IPS-NIHi7 (cell line): ENCODE results near the gene GOLGA8B.
"Not testable (repeated sequence)": the region's sequence is repeated elsewhere in the genome, so short reads cannot be mapped to it uniquely, and the experiment has no call there.

Source experiments
- DNase-seq: peaks from one replicate; pipeline ENCODE4 v3.0.0; 2012; ENCODE audit warnings: mixed read lengths; ENCODE audit errors: extremely low spot score

The GOLGA8B gene

DNA sequence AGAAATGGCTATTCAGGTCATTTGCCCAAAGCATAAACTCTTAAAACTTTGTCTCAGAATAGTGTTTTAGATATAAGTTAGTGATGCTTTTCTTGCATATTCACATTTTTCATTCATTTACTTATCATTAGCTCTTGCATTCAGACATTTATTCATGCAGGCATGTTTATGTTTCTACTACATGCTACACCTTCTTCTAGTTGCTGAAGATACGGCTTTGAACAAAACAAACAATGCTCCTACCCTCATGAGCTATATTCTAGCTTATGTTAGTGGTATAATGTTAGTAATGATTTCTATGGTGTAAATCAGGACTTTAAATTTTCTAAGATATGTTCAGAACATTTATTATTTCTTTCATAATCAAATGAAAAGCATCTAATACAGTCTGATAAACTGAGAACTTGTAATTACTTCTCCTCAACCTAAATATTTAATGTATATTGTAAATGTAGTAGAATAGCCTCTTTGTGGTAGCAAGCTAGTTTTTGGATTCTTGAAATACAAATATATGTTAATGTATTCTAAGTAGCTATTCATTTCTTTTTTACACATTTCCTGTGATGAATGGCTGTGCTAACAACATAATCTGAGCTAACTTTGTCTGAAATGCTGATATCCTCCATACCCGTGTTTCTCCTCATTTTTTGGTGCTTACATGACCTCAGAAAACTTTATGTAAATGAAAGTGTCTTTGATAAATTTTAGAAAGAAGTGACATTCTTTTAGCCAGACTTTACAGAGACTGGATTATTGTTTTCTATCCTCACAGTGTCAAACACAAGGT lies 15.5 kb upstream of the GOLGA8B start:
- DNase-seq = no peak

DNA sequence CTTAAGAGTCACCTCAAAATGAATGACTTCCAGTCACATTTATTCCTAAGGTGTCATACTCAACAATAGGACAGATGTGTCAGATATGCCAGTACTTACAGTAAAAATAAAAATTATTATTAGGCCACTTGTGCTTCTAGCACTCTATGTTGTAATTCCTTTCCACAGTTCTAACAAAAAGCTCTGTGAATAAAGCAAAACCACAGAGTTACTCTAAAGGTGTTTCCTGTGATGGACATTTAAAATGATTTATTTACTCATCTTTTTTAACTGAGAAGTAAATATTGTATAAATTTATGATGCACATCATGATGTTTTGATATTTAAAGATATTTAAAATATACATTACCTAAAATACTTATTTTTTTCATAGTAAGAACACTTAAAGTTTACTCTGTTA lies 13.9 kb upstream of the GOLGA8B start:
- no peak for DNase-seq

DNA sequence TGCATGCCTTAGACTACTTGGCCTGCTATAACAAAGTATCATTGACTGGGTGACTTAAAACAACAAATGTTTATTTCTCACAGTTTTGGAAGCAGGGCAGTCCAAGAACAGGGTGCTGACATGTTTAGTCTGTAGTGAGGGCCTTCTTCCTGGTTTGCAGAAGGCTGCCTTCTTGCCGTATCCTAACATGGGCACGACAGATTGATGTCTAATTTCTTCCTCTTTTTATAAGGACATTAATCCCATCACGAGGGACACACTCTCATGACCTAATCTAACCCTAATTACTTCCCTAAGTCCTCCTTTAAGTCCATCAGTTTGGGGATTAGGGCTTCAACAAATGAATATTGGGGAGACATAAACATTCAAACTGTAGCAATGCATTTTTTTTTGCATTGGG lies 10.9 kb upstream of the GOLGA8B start:
- no peak for DNase-seq

DNA sequence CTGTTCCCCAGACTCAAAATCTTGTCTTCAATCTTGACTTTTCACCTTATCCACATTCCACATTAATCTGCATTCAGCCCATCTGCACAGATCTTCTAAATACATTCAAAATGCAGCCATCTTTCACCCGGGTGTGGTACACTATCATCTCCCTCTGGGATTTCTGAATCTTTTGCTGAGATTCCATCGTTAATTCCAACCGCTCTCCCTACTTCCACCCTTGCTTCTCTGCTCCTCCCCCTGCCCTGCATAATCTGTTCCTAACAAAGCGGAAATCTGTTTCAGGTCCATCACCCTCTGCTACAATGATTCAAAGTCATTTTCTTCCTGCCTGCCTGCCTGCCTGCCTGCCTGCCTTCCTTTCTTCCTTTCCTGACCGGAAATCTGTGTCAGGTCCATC lies 7.9 kb upstream of the GOLGA8B start:
- no peak for DNase-seq

DNA sequence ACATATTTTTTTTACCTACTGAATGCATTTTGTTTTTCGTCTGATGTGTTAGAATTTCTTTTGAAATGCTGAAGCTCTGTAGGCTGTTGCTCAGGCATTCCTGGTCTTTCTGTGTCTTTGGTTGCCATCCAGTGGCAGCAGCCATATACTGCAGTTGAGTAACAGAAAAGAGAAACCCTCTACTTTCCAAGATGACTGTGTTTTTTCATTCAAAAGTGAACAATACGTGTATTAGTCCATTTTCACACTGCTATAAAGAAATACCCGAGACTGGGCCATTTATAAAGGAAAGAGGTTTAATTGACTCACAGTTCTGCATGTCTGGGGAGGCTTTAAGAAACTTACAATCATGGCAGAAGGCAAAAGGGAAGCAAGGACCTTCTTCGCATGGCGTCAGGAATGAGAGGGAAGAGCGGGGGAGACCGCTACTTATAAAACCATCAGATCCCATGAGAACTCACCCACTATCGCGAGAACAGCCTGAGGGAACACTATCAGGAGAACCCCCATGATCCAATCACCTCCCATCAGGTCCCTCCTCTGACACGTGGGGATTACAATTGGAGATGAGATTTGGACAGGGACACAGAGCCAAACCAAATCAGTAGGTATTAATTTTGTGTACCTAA lies 4.7 kb upstream of the GOLGA8B start:
- DNase-seq = peak; percentile 58

DNA sequence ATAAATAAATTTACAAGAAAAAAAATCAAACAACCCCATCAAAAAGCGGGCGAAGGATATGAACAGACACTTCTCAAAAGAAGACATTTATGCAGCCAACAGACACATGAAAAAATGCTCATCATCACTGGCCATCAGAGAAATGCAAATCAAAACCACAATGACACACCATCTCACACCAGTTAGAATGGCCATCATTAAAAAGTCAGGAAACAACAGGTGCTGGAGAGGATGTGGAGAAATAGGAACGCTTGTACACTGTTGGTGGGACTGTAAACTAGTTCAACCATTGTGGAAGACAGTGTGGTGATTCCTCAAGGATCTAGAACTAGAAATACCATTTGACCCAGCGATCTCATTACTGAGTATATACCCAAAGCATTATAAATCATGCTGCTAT lies 2.5 kb upstream of the GOLGA8B start:
- DNase-seq = not testable (repeated sequence)

DNA sequence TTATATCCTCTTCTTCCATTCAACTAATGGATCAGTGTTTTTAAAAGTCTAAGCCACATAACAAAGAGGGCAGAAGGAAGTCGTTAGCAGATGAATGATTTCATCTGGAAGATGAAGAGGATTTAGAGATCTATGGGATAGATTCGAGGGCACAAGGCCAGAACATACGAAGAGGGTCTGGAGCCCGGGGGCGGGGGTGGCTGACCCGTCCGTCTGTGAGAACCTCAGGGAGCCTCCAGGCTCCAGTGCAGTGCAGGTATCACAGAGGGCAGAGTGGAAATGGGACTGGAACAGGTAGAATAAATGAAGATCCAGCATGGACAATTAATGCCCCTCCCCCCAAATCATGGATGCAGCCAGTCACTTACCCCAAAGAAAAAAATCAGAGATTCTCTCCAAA lies 1.5 kb upstream of the GOLGA8B start:
- DNase-seq = no peak

DNA sequence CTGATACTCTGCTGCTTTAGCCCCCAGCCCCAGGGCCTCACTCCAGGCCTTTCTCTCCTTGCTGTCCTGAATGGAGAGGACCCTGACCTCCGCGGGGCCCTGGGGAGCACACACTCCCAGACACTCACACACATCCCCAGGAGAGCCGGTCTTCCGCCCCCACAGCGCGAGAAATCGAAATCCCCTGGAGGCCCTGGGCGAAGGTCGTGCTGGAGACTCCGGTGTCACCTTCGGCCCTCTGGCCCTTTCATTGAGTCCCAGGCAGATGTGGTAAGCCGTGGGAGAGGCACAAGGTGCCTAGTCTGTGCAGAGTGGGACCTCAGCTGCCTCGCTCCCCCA lies 848 bp upstream of the GOLGA8B start:
- no peak for DNase-seq

DNA sequence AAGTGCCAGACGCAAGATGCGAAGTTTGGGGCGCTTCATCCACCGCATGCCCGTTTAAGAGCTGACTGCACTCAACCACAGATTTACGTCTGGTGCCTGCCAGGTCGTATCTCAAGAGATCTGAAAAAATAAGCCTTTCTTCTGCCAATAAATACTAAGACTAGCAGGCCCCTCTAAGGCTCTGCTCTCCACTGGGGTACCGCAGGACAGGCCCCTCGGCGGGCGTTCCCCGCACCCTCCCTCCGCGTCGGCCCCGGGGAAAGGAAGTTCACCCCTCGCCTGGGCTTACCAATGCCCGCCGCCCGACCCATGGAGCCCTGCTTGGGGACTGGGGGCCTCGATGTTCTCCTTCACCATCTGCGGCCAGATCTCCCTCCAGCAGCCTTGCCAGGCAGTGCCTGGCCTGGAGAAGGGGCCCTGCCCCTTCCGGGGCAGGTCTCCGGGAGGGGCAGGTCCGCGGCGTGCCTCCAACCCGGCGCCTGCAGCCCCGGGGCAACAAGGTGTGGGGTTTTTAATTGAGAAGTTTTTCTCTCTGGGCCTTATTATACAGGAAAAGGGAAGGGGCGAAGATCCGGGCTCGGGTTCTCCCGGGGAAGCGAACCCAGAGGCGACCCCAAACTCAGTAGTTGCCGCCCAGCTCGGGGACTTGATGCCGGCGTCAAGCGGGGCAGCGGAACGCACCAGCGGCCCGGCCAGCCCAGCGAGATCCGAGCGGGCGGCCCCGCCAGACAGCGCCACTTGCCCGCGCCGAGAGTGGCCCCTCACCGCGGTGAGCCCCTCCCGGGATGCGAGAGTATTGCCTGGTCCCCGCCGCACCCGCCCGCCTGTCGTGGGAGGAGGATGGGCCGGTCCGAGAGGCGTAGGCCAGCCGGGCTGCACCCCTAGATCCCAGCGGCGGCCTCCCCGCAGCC lies 735 bp downstream of the GOLGA8B start:
- peak; percentile 41 for DNase-seq

DNA sequence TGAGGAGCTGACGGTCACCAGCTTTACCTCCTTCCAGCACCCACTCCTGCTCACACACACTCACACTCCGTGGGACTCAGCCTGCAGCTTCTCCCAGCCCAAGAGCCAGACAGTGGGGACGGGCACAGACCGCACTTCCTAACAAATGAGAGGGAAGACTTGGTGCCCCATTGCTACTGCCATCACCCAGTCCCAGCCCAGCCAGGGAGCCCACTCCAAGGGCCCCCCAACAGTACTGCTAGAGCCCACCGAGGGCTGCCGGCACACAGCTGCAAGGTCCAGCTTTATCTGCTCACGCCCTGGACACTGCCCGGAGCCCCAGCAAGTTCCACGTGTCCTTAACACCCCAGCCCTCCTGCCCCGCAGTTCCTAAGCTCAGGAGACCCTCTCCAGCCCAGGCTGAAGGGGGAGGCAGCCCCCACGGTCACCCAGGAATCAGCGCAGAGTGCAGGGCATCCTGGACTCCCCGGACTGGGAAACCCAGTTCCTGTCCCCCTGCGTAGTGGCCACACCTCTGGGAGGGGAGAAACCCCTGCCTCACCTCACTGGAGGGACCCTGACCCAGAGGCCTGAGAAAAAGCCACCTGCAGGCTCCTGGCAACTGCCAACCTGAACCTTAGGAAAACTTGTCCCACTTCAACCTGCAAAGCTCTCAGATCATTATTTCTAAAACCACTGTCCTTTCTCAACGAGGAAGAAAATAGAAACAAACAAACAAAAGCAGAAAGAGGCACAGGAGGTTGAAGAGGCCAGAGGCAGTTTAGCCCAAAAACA lies 1.6 kb downstream of the GOLGA8B start:
- DNase-seq = not testable (repeated sequence)

DNA sequence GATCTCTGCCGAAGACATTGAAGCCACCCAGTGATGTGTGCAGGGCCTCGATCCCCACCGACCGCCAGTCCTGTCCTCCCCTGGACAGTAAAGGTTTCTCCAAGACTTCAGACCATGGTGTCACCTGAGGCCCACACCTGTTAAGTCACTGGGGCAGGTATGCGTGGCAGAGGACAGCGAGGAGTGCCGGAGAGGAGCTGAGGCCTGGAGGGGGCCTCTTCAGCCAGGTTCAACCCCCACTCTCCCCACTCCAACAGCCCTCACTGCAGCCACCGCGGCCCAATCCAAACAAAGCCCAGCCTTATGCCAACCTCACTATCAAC lies 2.4 kb downstream of the GOLGA8B start:
- no peak for DNase-seq

DNA sequence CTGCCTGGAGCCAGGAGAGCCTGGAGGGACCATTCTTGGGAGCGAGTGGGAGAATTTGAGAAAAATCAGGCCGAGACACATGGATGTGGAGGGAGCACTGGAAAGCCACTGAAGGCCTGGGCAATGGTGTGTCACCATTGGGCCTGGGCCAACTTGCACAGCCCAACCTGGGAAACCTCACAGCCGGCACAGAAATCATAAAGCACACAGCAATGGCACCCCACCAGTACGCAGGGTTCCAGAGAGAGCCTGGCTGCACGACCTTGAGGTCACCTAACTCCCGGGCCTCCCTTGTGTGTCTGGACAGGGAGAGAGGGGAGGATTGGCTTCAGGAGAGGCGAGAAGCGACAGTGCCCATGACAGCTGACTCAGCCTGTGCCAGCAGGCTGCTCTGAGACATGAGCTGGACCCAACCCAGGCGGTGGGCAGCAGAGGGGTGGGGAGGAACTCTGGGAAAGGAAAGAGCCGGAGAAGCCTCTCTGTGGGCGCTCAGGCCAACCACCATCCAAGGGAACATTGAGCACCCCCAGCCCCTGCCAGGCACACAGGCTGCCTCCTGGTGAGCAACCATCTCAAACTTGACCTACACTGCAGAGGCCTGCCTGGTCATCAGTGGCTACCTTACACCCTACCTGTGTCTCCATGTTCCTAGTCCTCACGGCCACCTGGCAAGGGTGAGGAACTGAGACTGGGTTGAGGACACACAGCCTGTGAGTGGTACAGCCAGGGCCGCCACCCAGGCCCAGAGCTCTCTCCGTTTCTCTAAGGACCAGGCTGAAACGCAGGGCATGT lies 3.0 kb downstream of the GOLGA8B start:
- DNase-seq = not testable (repeated sequence)

DNA sequence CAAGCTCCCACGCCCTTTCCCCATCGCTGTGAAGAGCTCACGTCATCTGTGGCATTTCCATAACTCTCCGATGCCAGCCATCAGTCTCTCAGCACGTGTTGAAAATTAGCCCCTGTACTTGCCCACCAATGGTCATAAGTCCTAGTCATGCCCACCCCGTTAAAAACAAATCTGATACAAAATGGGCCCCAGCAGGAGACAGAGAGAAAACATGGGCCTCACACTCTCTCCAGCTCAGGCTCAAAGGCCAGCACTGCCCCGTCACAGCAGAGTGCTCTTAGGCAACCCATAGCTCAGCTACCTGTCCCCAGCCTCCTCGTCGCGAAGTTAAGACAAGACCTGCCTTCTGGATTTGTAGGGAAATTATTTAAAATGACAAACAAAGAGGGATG lies 5.2 kb downstream of the GOLGA8B start:
- no peak for DNase-seq

DNA sequence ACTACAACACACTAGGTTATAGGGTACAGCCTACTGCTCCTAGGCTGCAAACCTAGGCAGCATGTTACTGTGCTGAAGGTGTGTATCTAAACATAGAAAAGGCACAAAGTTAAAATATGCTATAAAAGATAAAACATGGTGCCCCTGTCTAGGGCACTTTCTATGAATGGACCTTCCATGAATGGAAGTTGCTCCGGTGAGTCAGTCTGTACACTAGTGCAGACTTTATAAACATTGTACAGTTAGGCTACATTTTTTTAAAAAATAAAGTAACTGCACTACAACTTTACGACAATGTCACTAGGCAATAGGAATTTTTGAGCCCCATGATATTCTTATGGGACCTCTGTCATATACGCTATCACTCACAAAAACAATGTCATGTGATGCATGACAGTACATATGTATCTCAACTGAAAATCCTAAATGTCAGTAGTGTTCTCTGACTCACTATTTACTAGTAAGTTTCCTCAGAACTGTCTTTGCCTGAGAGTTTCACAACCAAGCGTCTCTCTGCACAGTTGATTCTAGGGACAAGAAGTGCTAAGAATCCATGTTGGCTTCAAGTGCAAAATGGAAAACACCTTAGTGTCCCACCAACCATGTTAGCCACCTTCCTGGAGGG lies 5.7 kb downstream of the GOLGA8B start:
- not testable (repeated sequence) for DNase-seq

DNA sequence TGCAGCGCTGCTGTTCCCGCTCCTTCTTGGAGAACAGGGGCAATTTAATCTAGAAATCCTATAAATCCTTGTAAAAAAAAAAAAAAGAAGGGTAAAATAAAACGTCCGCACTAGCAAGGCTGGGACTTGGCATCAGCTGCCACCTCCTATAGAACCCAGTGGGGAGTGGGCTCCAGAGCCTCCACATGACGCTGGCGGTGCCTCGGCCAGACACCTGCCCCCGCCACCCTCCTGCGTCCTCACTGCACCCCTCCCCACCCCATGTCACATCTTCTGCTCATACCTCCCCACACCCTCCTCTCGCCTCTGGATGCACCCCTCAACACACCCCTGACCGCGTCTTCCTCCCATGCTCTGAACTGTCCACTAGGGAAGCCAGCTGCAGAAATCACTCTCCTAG lies 8.4 kb downstream of the GOLGA8B start:
- DNase-seq = not testable (repeated sequence)

DNA sequence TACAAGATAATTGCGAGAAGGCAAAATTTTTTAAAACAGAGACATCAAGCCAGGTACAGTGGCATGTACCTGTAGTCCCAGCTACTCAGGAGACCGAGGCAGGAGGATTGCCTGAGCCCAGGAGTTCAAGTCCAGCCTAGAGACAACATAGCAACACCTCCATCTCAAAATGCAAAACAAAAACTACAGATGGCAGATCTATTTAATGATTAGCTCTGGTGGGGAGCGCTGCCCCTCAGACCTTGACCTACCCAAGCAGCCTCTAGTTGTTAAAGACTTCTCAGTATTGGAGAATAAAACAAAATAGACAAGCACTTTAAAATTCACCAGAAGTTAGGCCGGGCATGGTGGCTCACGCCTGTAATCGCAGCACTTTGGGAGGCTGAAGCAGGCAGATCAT lies 10.5 kb downstream of the GOLGA8B start:
- not testable (repeated sequence) for DNase-seq

DNA sequence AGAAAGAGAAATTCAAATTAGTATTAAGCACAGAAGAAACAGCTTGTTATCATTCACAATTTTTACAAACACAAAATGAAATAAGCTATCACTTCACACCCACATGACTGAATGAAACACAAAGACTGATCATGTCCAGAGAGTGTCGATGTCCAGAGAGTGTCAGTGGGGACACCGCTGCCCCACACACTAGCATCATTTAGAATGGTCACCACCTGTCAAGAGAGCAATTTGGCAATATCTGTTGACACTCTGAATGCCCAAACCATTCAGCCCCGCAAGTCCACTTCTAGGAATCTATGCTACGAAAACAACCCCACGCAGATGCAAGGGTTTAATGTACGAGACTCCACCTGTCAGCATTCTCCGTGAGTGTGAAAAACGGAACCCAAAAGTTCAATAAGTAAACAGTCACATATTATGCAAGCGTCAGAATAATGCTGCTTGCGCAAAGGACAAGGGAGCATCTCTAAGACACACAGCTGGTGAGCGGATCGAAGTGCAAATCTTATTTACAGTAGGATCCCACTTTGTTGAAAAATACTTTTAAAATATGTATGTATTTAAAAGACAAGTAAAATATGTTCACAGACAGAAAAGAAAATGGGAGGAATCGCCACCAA lies 11.3 kb downstream of the GOLGA8B start:
- not testable (repeated sequence) for DNase-seq

DNA sequence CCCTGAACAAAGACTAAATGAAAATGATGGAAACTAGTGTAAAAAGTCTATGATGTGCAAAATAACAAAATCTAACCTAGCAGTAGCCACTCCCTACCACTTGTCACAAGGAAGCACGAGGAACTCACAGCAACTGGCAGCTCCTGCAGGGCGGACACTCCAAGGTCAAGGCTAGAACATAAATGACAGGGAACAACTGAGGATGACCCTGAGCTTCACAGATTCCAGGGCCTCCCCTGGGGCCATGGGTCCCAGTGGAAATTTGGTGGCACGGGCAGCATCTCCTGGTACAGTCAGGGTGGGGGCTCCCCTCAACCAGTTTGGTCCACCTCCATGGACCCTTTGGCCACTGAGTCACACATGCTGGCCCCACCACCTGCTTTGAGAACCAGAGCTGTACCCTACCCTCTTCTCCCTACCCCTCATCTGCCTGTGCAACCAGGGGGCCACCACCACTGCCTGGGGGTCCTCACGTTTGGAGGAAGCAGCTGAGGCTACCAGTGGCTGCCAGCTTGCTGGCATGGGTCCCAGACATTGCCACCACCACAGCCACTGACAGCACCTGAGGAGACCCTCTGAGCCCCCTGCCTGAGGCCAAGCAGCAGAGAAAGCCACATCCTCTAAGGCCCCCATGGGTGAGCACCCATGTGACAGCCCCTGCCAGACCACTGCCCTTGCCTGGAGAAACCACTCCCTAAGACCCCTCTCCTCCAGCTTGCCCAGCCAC lies 13.6 kb downstream of the GOLGA8B start:
- DNase-seq = not testable (repeated sequence)

DNA sequence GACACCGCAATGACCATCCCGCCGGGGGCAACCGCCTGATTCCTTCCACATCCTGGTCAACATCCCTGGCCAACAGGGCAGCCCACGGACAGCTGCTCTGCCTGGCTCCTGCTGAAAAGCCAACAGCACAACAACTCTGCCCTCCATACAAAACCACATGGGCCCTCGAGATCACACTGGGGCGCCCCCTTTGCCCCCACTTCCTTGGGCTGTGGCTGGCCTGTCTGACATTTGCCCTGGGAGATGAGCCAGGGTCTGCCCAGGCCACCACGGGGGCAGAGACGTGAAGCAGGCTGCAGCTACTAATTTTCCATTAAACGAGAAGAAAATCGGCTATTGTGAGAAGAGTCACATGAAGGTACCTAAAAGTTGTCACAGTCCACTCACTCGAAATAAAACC lies 16.3 kb downstream of the GOLGA8B start:
- DNase-seq = not testable (repeated sequence)
